ENCODE data around the gene FBXO5. TPM values are rescaled to one million over a fixed set of nuclear protein-coding genes. Genes with fewer than 3 reads are reported as not detected.

Gene FBXO5
- total RNA-seq, 1 donor = 3.2 TPM

- DNase-seq (ENCODE audit: low read depth in 2 of 3, low spot score in 2 of 3) = peak in 2 of 3 donors; percentile 35 to 64
Measured at GRCh38 chr6:152952866-152953509, 29.9 kb downstream of the FBXO5 start.

GRCh38 chr6:152952045-152952444 is 30.8 kb downstream of the FBXO5 start:
- DNase-seq (ENCODE audit: low read depth in 2 of 3, low spot score in 2 of 3) = no peak

GRCh38 chr6:152950240-152950639 is 32.6 kb downstream of the FBXO5 start:
- no peak for DNase-seq (ENCODE audit: low read depth in 2 of 3, low spot score in 2 of 3)

GRCh38 chr6:152948150-152948768 is 34.6 kb downstream of the FBXO5 start:
- peak in 2 of 3 donors; percentile 39 to 71 for DNase-seq (ENCODE audit: low read depth in 2 of 3, low spot score in 2 of 3)

- DNase-seq (ENCODE audit: low read depth in 2 of 3, low spot score in 2 of 3) = no peak
Measured at GRCh38 chr6:152946995-152947394, 35.8 kb downstream of the FBXO5 start.

- DNase-seq (ENCODE audit: low read depth in 2 of 3, low spot score in 2 of 3) = no peak
Measured at GRCh38 chr6:152946484-152946883, 36.4 kb downstream of the FBXO5 start.

- DNase-seq (ENCODE audit: low read depth in 2 of 3, low spot score in 2 of 3) = no peak
Measured at GRCh38 chr6:152943260-152943897, 39.5 kb downstream of the FBXO5 start.

- no peak for DNase-seq (ENCODE audit: low read depth in 2 of 3, low spot score in 2 of 3)
Measured at GRCh38 chr6:152942319-152942869, 40.4 kb downstream of the FBXO5 start.

- DNase-seq (ENCODE audit: low read depth in 2 of 3, low spot score in 2 of 3) = no peak
Measured at GRCh38 chr6:152941746-152942145, 41.1 kb downstream of the FBXO5 start.

GRCh38 chr6:152932865-152933264 is 50.0 kb downstream of the FBXO5 start:
- no peak for DNase-seq (ENCODE audit: low read depth in 2 of 3, low spot score in 2 of 3)

GRCh38 chr6:152922706-152923105 is 60.1 kb downstream of the FBXO5 start:
- no peak for DNase-seq (ENCODE audit: low read depth in 2 of 3, low spot score in 2 of 3)

Small RNA genes lying within 50 kb of the gene (small RNA-seq; reads per million reads assigned to genes)
- gene AL080276.1 = not detected

Other genes starting within 250 kb of the FBXO5 start
- 0.27 TPM for gene VIP, start 232.2 kb downstream of the FBXO5 start, total RNA-seq
- gene MTRF1L, start 19.7 kb upstream of the FBXO5 start, total RNA-seq = 6.2 TPM
- under 0.01 TPM for gene RGS17, start 148.2 kb upstream of the FBXO5 start, total RNA-seq